ENCODE results near the gene MBNL2.

The MBNL2 gene

DNA sequence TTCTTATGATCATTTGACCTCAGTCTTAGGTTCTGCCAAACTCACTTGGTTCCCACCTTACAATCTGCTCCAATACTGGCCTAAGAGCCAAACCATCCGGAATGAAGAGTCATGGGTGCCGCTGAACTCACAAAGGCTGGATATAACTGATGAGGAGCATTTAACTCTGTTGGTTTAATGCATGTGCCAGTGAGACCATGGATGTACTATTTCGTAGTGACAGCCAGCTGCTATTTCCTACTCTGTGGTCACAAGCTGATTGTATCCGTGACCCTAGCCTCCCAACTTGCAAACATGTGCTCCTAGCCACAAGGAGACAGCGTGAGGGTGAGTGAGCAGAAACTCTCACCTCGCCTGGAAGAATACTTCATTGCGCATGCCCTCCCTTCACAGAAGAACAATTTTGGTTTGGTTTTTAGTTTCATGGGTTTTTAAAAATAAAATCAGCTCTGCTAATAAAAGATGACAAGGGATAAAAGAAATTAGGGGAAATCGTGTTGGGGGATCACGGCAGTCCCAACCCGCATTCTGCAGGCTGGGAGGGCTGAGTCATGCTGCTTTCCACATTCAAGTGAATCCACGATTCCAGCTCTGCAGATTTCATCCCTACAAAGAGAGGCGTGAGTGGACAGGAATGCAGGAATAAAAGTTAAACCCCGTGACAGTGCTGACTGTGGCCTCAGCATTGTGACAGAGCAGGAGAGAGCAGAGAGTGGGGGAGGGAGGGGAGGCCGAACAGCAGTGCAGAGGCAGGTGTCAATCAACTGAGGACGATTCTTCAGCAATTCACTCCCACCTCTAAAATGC, 145.1 kb downstream of the MBNL2 start:
- Histone ChIP-seq H3K9ac (ENCODE audit: low read depth, low read length, poor library complexity) (no peak overlapping the region), H4K91ac (ENCODE audit: low read depth, low read length, poor library complexity) (no peak overlapping the region), H3K4me2 (ENCODE audit: insufficient read depth, low read length, poor library complexity, severe bottlenecking) (no peak overlapping the region), H3K18ac (ENCODE audit: low read length) (no peak overlapping the region), H2BK15ac (ENCODE audit: low read length) (no peak overlapping the region), H4K8ac (ENCODE audit: low read depth, low read length) (no peak overlapping the region), H3K4me3 (ENCODE audit: low read length in 2 of 2) (no peak overlapping the region), H3K36me3 (replicated peaks in 1 of 2; ENCODE audit: control insufficient read depth in 2 of 2, insufficient read depth in 2 of 2, low read length in 2 of 2) (peaks cover 0 to 4% of the 10 kb centered on the region in 2 donors), H3K27me3 (ENCODE audit: control insufficient read depth in 3 of 3, insufficient read depth in 3 of 3, low read depth in 1 of 3, low read length in 3 of 3) (no peaks in the 10 kb centered on the region), H3K23ac (ENCODE audit: low read depth, low read length, poor library complexity) (no peak overlapping the region), H3K14ac (ENCODE audit: low read length) (no peak overlapping the region), H3K79me1 (ENCODE audit: low read depth, low read length) (no peaks in the 10 kb centered on the region), H2BK12ac (ENCODE audit: low read length) (peak overlapping the region; percentile 2), H3K27ac (replicated peaks; ENCODE audit: low read length) (peak overlapping the region; percentile 20), H2BK5ac (ENCODE audit: low read length) (no peak overlapping the region), H3K4ac (ENCODE audit: low read length) (no peak overlapping the region), H2BK120ac (ENCODE audit: low read depth, low read length) (no peak overlapping the region), H2AFZ (ENCODE audit: low read length) (peak overlapping the region; percentile 50), H3K9me3 (replicated peaks in 1 of 2; ENCODE audit: control insufficient read depth in 2 of 2, insufficient read depth in 1 of 2, low read depth in 1 of 2, low read length in 2 of 2) (no peaks in the 10 kb centered on the region), H2AK5ac (ENCODE audit: low read depth, low read length) (no peak overlapping the region), H3K4me1 (ENCODE audit: control insufficient read depth in 2 of 2, insufficient read depth in 1 of 2, low read depth in 1 of 2, low read length in 2 of 2) (peaks cover 10% of the 10 kb centered on the region in 2 donors)
- no CpG with 5 or more reads among the region's 15 CpGs for WGBS, 2 donors (ENCODE audit: extremely low coverage in 2 of 2, insufficient read length in 2 of 2, insufficient replicate concordance in 1 of 2)
- DNase-seq (ENCODE audit: low spot score) = peak; percentile 40

GRCh38 chr13:97369261-97369893, 147.2 kb downstream of the MBNL2 start:
- WGBS, 2 donors (ENCODE audit: extremely low coverage in 2 of 2, insufficient read length in 2 of 2, insufficient replicate concordance in 1 of 2) = no CpG with 5 or more reads among the region's 4 CpGs
- Histone ChIP-seq H3K9me3 (replicated peaks in 1 of 2; ENCODE audit: control insufficient read depth in 2 of 2, insufficient read depth in 1 of 2, low read depth in 1 of 2, low read length in 2 of 2) (no peaks in the 10 kb centered on the region), H3K36me3 (replicated peaks in 1 of 2; ENCODE audit: control insufficient read depth in 2 of 2, insufficient read depth in 2 of 2, low read length in 2 of 2) (peaks cover 0 to 2% of the 10 kb centered on the region in 2 donors), H4K91ac (ENCODE audit: low read depth, low read length, poor library complexity) (no peak overlapping the region), H3K23ac (ENCODE audit: low read depth, low read length, poor library complexity) (no peak overlapping the region), H2BK120ac (ENCODE audit: low read depth, low read length) (no peak overlapping the region), H3K79me1 (ENCODE audit: low read depth, low read length) (no peaks in the 10 kb centered on the region), H2AK5ac (ENCODE audit: low read depth, low read length) (no peak overlapping the region), H3K18ac (ENCODE audit: low read length) (no peak overlapping the region), H2BK15ac (ENCODE audit: low read length) (no peak overlapping the region), H4K8ac (ENCODE audit: low read depth, low read length) (no peak overlapping the region), H2BK12ac (ENCODE audit: low read length) (no peak overlapping the region), H2BK5ac (ENCODE audit: low read length) (no peak overlapping the region), H2AFZ (ENCODE audit: low read length) (no peak overlapping the region), H3K14ac (ENCODE audit: low read length) (no peak overlapping the region), H3K27me3 (ENCODE audit: control insufficient read depth in 3 of 3, insufficient read depth in 3 of 3, low read depth in 1 of 3, low read length in 3 of 3) (no peaks in the 10 kb centered on the region), H3K27ac (replicated peaks; ENCODE audit: low read length) (no peak overlapping the region), H3K4ac (ENCODE audit: low read length) (no peak overlapping the region), H3K9ac (ENCODE audit: low read depth, low read length, poor library complexity) (no peak overlapping the region), H3K4me3 (ENCODE audit: low read length in 2 of 2) (no peak overlapping the region), H3K4me2 (ENCODE audit: insufficient read depth, low read length, poor library complexity, severe bottlenecking) (no peak overlapping the region), H3K4me1 (ENCODE audit: control insufficient read depth in 2 of 2, insufficient read depth in 1 of 2, low read depth in 1 of 2, low read length in 2 of 2) (peaks cover 10% of the 10 kb centered on the region in 2 donors)
- DNase-seq (ENCODE audit: low spot score) = no peak

DNA sequence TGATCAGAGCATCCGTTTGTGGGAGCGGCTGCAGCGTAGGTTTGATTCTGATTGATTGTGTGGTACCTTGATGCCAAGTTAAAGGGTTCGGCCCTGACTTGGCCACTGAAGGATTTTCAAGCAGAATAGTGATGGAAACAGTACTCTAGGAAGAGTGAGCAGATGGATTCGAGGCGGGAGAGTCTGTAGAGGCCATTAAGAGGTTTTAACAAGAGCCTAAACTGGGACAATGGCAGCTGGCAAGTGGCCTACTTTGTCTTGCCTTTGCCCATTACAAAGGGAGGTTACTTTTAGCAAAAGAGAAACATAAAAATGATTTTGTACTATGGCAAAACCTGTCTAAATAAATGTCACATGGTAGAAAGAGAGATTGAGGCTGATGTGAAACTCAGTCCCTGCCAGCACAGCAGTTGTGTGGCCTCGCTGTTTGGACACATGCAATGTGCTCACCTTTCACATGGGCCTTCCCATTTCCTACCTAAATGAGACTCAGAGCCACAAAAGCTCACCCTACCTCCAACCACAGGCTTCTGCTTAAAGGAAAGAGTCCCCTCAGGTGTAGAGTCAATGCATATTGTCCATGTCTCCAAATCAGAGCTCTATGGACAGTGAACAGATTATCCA, 149.5 kb downstream of the MBNL2 start:
- Histone ChIP-seq H3K27me3 (ENCODE audit: control insufficient read depth in 3 of 3, insufficient read depth in 3 of 3, low read depth in 1 of 3, low read length in 3 of 3) (no peaks in the 10 kb centered on the region), H2BK15ac (ENCODE audit: low read length) (no peak overlapping the region), H3K18ac (ENCODE audit: low read length) (no peak overlapping the region), H3K27ac (replicated peaks; ENCODE audit: low read length) (no peak overlapping the region), H2BK120ac (ENCODE audit: low read depth, low read length) (no peak overlapping the region), H3K9ac (ENCODE audit: low read depth, low read length, poor library complexity) (no peak overlapping the region), H3K4me1 (ENCODE audit: control insufficient read depth in 2 of 2, insufficient read depth in 1 of 2, low read depth in 1 of 2, low read length in 2 of 2) (peaks cover 8 to 10% of the 10 kb centered on the region in 2 donors), H2BK5ac (ENCODE audit: low read length) (no peak overlapping the region), H2BK12ac (ENCODE audit: low read length) (no peak overlapping the region), H4K91ac (ENCODE audit: low read depth, low read length, poor library complexity) (no peak overlapping the region), H2AK5ac (ENCODE audit: low read depth, low read length) (no peak overlapping the region), H3K36me3 (replicated peaks in 1 of 2; ENCODE audit: control insufficient read depth in 2 of 2, insufficient read depth in 2 of 2, low read length in 2 of 2) (peaks cover 4 to 9% of the 10 kb centered on the region in 2 donors), H3K79me1 (ENCODE audit: low read depth, low read length) (no peaks in the 10 kb centered on the region), H3K23ac (ENCODE audit: low read depth, low read length, poor library complexity) (no peak overlapping the region), H4K8ac (ENCODE audit: low read depth, low read length) (no peak overlapping the region), H3K14ac (ENCODE audit: low read length) (no peak overlapping the region), H3K4me2 (ENCODE audit: insufficient read depth, low read length, poor library complexity, severe bottlenecking) (no peak overlapping the region), H3K4me3 (ENCODE audit: low read length in 2 of 2) (no peak overlapping the region), H3K4ac (ENCODE audit: low read length) (no peak overlapping the region), H3K9me3 (replicated peaks in 1 of 2; ENCODE audit: control insufficient read depth in 2 of 2, insufficient read depth in 1 of 2, low read depth in 1 of 2, low read length in 2 of 2) (no peaks in the 10 kb centered on the region), H2AFZ (ENCODE audit: low read length) (no peak overlapping the region)
- no CpG with 5 or more reads among the region's 7 CpGs for WGBS, 2 donors (ENCODE audit: extremely low coverage in 2 of 2, insufficient read length in 2 of 2, insufficient replicate concordance in 1 of 2)
- DNase-seq (ENCODE audit: low spot score) = no peak

DNA sequence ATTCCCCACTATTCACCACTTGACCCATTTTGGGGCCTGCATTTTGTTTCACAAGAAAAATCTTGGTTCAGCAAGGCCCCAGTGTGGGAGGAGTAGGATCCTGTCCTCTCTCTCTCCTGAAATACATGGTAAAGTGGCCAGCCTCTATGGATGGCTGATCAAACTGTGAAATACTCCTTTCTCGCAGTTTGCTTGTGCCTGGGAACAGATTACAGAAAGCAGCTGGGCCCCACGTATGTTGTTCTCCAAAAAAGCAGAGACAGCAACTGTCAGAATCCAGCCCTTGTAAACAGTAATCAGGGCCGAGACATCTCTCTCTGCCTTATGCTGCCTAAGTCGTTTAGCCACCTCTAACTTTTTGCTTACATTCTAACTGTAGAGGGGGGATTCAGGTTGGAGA, 150.8 kb downstream of the MBNL2 start:
- no peak overlapping the region for H3K14ac ChIP-seq (ENCODE audit: low read length)
- H2AK5ac ChIP-seq (ENCODE audit: low read depth, low read length) = no peak overlapping the region
- no peak overlapping the region for H4K91ac ChIP-seq (ENCODE audit: low read depth, low read length, poor library complexity)
- no peak overlapping the region for H2BK120ac ChIP-seq (ENCODE audit: low read depth, low read length)
- no peak overlapping the region for H2AFZ ChIP-seq (ENCODE audit: low read length)
- no peak overlapping the region for H3K18ac ChIP-seq (ENCODE audit: low read length)
- H3K4ac ChIP-seq (ENCODE audit: low read length) = no peak overlapping the region
- no peaks in the 10 kb centered on the region for H3K27me3 ChIP-seq (ENCODE audit: control insufficient read depth in 3 of 3, insufficient read depth in 3 of 3, low read depth in 1 of 3, low read length in 3 of 3)
- H4K8ac ChIP-seq (ENCODE audit: low read depth, low read length) = no peak overlapping the region
- no peak overlapping the region for H3K23ac ChIP-seq (ENCODE audit: low read depth, low read length, poor library complexity)
- H3K27ac ChIP-seq (replicated peaks; ENCODE audit: low read length) = peak overlapping the region; percentile 31
- no peak for DNase-seq (ENCODE audit: low spot score)
- H2BK15ac ChIP-seq (ENCODE audit: low read length) = no peak overlapping the region
- no peaks in the 10 kb centered on the region for H3K4me1 ChIP-seq (ENCODE audit: control insufficient read depth in 2 of 2, insufficient read depth in 1 of 2, low read depth in 1 of 2, low read length in 2 of 2)
- no peaks in the 10 kb centered on the region for H3K9me3 ChIP-seq (replicated peaks in 1 of 2; ENCODE audit: control insufficient read depth in 2 of 2, insufficient read depth in 1 of 2, low read depth in 1 of 2, low read length in 2 of 2)
- no peak overlapping the region for H3K4me2 ChIP-seq (ENCODE audit: insufficient read depth, low read length, poor library complexity, severe bottlenecking)
- WGBS, 2 donors (ENCODE audit: extremely low coverage in 2 of 2, insufficient read length in 2 of 2, insufficient replicate concordance in 1 of 2) = no CpG with 5 or more reads among the region's 4 CpGs
- H3K9ac ChIP-seq (ENCODE audit: low read depth, low read length, poor library complexity) = no peak overlapping the region
- H3K36me3 ChIP-seq (replicated peaks in 1 of 2; ENCODE audit: control insufficient read depth in 2 of 2, insufficient read depth in 2 of 2, low read length in 2 of 2) = peaks cover 6 to 9% of the 10 kb centered on the region in 2 donors
- no peak overlapping the region for H2BK12ac ChIP-seq (ENCODE audit: low read length)
- no peaks in the 10 kb centered on the region for H3K79me1 ChIP-seq (ENCODE audit: low read depth, low read length)
- no peak overlapping the region for H3K4me3 ChIP-seq (ENCODE audit: low read length in 2 of 2)
- H2BK5ac ChIP-seq (ENCODE audit: low read length) = no peak overlapping the region

Data from neuronal stem cell (in vitro differentiated cells).